Hematopoietic multipotent progenitor cell treated with erythropoietin and hydrocortisone succinate and interleukin-3 and kit ligand, for 6 days (in vitro differentiated cells): Measurements from ENCODE around the gene PMVK.
"Not testable (repeated sequence)": the region's sequence is repeated elsewhere in the genome, so short reads cannot be mapped to it uniquely, and the experiment has no call there.

Experiments
- DNase-seq: peaks from one replicate; pipeline ENCODE4 v3.0.0-alpha.2; 2015

Gene PMVK

DNA sequence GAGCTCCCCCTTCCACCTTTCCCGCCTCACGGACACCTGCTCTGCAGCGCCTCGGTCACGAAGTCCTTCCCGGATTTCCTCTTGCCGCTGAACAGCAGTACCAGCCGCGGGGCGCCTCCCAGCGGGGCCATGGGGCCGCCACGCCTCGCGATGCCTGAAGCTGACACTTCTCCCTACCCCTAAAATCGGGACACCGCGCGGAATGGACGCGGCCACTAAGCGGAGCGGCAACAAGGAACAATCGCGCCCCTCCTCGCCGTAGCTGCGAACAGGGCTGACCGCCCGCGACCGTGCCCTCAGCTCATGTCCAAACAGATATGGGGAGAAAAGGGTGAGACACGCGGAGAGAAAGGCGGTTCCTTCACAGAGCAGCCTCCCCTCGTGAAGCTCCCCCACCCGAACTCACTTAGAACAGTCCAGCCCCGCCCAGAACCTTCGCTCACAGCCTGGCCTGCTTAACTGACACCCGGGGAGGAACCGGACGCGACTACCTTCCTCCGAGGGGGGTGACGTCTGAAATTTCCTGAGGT lies at the start of gene PMVK:
Gene PMVK, minus strand, starts transcription at position 165 of the 530 bp plus-strand sequence. Its CDS starts 34 bp downstream, at position 131.
- DNase-seq, result peak; percentile 99

DNA sequence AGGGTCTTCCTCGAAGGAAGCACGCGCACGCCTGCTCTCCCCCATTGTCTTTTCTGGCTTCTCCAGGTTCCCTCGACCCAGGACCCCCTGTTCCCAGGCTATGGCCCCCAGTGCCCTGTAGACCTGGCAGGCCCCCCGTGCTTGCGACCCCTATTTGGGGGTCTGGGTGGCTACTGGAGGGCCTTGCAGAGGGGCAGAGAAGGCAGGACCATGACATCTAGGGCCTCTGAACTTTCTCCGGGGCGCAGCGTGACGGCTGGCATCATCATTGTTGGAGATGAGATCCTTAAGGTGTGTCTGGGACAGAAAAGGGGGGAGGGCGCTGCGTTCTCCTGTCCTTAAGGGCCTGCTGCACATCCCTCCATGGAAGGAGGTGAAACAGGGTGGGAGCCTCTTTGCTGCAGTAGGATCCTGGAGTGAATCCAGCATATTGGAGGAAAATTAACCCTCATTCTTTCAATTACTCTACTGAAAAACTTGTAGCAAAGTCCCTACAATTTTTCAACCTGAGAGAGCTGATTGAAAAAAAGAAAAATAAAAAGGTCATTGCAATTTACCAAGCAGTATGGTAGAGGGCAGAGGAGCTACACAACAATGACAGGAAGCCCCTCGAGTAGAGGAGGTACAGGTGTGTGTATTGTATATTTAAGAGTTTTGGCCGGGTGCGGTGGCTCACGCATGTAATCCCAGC lies 47.4 kb upstream of the PMVK start:
- no peak for DNase-seq

- DNase-seq, result peak; percentile 100
Measured at GRCh38 chr1:154982897-154983648, 46.6 kb upstream of the PMVK start, which contains the start of gene FLAD1. TSS of gene FLAD1 (plus strand) at chr1:154983344. CDS start at chr1:154983695, 351 bp downstream.

DNA sequence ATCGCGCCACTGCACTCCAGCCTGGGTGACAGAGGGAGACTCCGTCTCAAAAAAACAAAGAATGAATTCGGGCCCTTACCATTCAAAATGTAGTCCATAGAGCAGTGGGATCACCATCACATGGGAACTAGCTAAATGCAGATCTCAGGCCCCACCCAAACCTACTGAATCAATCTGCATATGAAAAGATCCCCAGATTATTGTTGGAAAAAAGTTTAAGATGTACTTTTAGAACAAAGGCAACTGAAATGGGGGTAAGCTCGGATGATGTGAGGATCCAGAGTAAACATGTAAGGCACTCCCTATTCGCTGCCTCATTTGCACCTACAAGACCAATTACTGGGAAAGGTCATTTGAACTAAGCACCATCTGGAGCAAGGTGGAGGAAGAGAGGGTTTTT lies 45.8 kb upstream of the PMVK start:
- peak; percentile 56 for DNase-seq

- DNase-seq, result no peak
Measured at GRCh38 chr1:154978360-154978759, 41.8 kb upstream of the PMVK start.

GRCh38 chr1:154977762-154978161 lies 41.2 kb upstream of the PMVK start:
- DNase-seq, result not testable (repeated sequence)

- peak; percentile 72 for DNase-seq
Measured at GRCh38 chr1:154975409-154976059, 39.0 kb upstream of the PMVK start.

DNA sequence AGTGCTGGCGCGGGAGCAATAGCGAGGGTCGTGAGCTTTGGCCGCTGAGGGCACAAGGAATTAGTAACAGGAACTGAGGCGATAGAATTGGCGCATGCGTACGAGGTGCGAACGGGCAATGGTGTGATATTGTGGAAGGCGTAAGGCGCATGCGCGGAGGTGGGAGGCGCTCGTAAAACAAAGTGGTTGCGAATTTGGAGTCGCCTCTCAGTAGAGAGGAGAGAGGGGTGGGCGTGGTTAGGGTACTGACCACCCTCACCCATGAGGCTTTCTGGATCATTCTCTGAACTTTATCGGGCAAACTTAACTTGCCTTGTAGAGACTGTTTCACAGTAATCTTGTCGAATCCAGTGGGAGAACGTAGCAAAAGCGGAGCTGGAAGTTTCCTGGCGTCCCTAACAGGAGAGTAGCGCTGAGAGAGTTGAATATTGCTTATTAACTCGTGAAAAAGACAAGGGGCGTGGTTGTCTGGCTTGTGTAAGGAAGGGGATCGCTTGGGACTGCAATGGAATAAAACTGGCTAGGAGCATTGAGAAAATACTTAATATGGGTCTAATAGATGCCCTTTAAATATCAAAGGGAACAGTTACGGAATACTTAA lies 38.4 kb upstream of the PMVK start:
- DNase-seq, result peak; percentile 99

- peak; percentile 100 for DNase-seq
Measured at GRCh38 chr1:154974102-154974807, 37.7 kb upstream of the PMVK start, which contains the start of gene CKS1B. TSS of gene CKS1B (plus strand) at chr1:154974681. CDS start at chr1:154974746, 65 bp downstream.

DNA sequence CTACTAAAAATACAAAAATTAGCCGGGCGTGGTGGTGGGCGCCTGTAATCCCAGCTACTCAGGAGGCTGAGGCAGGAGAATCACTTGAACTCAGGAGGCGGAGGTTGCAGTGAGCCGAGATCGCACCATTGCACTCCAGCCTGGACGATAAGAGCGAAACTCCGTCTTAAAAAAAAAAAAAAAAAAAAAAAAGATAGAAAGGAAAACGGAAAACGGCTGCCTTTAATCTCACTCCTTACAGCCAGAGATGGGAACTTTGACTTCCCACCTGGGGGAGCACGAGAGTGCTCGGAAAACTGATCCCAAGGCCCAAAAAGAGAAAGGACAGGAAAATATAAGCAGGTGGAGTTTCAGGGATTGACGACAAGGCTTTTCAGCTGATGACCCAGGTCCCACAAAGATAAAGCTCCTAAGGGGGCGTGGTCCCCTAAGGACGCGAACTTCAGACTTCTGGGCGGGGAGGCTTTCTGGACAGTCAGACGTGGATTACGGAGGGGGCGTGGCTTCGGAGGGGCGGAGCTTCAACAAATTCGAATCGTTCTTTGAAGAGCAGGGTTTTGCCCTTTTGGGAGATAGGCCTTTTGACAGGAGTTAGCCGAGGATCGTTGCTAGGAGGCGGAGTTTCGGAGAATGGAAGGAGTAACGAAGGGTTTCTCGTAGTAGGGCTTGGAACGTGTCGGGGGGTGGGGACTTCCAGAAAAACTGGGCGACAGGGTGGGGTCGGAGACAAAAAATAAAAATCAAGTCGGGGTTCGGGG lies 37.0 kb upstream of the PMVK start:
- peak; percentile 100 for DNase-seq

GRCh38 chr1:154972517-154973343 lies 36.2 kb upstream of the PMVK start:
- DNase-seq, result peak; percentile 36

DNA sequence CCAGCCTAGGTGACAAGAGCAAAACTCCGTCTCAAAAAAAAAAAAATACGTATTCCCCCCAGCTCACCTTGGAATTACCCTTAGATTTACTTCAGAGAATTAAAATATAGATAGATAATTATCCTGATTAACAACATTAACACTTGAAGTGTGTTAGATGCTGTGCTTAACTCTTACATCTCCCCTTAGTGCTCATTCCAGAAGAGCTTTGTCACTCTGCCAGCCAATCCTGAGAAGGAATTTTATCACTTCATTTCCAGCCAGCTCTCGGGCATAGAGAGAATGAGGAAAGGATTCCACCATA lies 35.6 kb upstream of the PMVK start:
- DNase-seq, result peak; percentile 23

- peak; percentile 43 for DNase-seq
Measured at GRCh38 chr1:154971341-154971998, 35.0 kb upstream of the PMVK start.

DNA sequence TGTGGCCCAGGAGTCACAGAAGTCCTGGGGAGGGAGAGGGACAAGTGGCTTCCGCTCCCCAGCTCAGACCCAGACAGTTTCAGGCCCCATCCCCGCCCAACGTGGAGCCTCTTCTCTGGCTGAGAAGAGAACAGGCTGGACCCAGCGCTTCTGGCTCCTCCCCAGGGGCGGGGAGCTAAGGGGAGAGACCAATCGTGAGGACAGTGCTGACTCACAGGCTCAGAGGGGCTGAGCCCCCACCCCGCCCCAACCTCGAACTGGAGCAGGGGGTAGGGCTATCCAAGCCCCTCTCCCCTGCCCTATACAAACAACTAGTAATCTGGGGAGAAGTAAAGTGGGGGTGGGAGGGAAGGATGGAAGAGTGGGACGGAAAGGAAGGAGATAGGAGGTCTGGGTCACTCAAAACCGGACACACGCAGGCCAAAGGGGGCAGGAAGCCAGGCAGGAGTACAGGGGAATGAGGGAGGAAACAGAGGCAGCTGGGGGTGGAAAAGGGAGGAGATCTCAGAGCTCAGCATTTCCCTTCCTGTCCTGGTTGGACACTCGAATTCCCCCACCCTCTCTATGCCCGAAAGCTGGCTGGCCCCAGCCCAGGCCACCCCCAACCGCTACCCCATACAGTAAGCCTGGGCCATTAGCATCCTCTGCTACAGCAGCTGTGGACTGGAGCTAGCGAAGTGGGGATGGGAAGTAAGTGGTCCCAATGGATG lies 34.3 kb upstream of the PMVK start, which contains the start of gene SHC1:
Gene SHC1, minus strand, starts transcription at position 117 of the 710 bp plus-strand sequence. CDS start 221 bp downstream, outside the sequence.
- DNase-seq, result peak; percentile 95

- DNase-seq, result no peak
Measured at GRCh38 chr1:154969860-154970452, 33.4 kb upstream of the PMVK start.

- no peak for DNase-seq
Measured at GRCh38 chr1:154969246-154969645, 32.7 kb upstream of the PMVK start.

DNA sequence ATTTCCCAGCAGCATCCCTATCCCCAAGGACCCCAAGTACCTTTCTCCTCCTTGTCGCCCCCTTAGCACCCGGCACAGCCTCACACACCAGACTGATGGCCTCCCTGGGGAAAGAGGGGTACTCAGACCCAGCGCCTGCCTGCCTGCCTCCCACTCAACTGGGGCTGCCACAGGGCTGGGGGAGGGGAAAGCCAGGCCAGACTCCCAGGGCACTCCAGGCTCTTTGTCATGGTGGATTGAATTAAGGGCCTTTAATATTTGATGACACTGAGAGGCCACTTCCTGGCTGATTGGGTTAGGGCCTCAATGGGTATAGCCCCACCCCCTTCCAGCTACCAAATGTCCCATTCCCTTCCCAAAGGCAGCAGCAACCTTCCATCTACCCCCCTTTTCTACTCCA lies 32.2 kb upstream of the PMVK start:
- no peak for DNase-seq

- no peak for DNase-seq
Measured at GRCh38 chr1:154967331-154967950, 30.9 kb upstream of the PMVK start.
